GM19328 (cell line): Measurements from ENCODE around the gene KIF16B.
"Not testable (repeated sequence)": the region's sequence is repeated elsewhere in the genome, so short reads cannot be mapped to it uniquely, and the experiment has no call there.

Experiments used
- ATAC-seq: cut with Tn5 transposase; IDR thresholded peaks from one replicate; pipeline ENCODE4 v1.9.1; 2021; ENCODE audit warnings: mild to moderate bottlenecking, moderate library complexity; ENCODE audit not compliant: unreplicated experiment

The KIF16B gene

DNA sequence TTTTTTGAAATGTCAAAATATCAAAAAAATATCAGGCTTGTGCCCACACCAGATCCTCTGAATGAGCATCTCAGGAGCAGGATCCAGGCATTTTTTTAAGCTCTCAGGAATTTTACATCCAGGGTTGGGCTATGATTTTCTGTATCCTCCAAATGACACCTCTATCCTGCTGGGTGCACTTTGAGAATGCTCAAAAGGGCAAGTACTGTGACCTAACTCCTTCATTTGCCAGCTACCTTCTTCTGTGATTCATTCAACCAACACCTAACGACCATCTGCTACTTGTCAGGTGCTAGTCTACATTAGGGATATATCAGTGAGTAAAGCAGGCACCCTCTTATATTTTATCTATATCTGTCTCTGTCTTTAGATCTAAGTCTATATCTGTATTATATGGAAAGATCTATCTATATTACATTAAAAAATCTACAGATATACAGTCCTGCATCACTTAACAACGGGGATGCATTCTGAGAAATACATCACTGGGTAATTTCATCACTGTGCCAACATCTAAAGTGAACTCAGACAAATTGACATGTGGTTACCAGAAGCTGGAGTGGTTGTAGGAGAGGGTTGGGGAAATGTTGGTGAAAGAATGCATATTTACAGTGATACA lies 131.6 kb downstream of the KIF16B start:
- no peak for ATAC-seq

GRCh38 chr20:16440686-16441085 lies 132.6 kb downstream of the KIF16B start:
- ATAC-seq, result no peak

DNA sequence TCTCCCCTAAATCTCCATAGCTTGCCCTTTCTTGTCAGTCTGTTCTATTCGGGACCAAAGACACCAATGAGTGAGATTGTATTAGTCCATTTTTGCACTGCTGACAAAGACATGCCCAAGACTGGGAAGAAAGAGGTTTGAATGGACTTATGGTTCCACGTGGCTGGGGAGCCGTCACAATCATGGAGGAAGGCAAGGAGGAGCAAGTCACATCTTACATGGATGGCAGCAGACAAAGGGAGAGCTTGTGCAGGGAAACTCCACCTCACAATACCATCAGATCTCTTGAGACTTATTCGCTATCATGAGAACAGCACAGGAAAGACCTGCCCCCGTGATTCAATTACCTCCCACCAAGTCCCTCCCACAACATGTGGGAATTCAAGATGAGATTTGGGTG lies 133.7 kb downstream of the KIF16B start:
- ATAC-seq, result not testable (repeated sequence)

- ATAC-seq, result no peak
Measured at GRCh38 chr20:16438100-16438499, 135.1 kb downstream of the KIF16B start.

DNA sequence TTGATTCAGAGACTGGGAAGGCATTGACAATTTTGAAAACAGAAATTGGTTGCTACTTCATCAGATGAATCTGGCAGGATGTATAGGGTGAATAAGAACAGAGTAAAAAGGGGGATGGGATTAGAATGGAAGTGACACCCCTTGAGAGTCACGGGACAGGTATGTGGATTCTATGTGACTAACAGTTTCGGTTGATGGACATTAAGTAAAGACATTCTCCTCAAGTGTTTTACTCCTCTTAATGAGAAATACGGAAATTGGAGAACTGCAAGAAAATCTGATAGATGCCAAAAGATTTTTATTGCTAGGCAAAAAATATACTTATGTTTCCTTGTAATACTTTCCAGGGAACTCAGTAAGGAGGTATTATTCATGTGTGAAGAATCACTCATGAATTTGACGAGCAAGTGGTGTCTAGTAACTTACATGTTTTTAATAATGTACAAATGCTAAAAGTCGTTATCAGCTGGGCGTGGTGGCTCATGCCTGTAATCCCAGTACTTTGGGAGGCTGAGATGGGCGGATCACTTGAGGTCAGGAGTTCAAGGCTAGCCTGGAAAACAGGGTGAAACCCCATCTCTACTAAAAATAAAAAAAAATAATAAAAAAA lies 135.8 kb downstream of the KIF16B start:
- ATAC-seq, result no peak

DNA sequence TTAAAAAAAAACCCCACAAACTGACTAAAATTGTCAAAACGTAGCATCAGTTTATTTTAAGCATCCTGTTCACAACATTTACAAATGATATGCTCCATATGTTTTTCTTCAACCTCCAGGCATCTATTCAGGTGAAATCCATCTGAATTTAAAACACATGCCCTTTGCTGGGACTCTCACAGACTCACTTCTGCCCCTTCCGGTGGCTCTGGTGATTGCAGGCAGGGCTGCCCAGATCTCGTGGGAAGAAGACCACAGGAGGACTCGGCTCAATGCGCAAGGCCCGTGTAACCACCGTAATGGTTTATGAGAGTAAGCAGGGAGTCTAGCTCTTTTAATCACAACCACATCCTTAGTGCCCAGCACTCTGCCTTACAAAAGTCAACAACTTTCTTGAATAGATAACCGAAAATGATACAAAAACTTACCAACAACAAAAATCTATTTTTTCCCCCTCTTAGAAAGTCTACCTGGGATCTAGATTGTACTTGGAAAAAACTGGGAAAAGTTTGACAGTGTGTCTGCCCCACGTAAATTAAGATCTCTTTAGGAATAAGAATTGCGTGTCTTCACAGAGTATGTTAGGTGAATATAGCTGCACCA lies 139.1 kb downstream of the KIF16B start:
- peak; percentile 75 for ATAC-seq

GRCh38 chr20:16433293-16433580 lies 140.0 kb downstream of the KIF16B start:
- no peak for ATAC-seq

DNA sequence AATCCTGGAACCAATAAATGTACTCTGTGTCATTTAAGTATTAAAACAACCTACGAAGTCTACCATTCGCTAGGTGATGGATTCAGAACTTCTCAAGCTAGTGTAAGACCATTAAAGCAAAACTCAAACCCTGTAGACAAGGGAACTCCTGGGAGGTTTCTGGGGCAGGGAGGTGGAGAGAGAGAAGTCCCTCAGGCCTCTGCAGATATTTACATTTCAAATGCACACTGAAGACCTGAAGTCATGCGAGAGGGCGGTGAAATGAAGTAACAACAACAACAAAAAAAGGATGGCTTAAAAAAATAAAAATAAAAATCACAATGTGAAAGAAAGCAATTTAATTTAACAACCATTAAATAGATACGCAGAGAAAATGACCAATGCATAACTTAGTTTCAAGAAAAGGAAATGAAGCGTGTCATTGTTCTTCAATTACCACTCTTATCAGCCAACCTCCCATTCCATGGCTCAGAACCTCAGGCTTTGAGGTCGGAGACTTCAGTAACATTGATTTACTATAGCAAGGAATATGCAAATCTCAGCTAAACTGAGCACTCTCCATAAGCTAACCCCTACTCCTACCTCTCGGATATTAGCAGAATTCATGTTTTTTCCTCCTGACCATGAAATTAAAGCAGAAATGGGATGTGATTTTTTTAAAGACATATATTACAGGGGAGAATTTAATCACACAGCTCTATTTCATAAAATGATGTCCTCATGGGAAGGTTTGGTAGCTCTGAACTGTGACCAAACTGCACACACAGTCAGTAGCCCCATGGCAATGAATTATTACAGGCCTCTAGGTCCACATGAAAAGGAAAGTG lies 140.6 kb downstream of the KIF16B start:
- ATAC-seq, result no peak

DNA sequence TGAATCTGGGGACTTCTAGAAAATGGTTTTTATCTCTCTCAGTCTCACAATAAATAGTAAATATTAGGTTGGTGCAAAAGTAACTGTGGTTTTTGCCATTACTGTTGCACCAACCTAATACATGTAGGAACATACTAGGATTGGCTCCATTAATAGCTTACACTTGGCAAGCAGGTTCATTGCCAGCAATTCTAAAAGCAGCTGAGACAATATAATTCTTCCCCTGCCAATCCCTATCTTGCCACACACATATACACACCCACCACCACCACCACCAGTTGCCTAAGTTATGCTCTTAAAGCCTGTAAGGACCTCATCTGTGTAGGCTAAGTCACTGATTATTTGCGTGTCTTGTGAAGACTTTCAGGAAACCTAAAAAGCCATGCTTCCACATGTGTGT lies 145.1 kb downstream of the KIF16B start:
- no peak for ATAC-seq

GRCh38 chr20:16427571-16427970 lies 145.7 kb downstream of the KIF16B start:
- no peak for ATAC-seq

DNA sequence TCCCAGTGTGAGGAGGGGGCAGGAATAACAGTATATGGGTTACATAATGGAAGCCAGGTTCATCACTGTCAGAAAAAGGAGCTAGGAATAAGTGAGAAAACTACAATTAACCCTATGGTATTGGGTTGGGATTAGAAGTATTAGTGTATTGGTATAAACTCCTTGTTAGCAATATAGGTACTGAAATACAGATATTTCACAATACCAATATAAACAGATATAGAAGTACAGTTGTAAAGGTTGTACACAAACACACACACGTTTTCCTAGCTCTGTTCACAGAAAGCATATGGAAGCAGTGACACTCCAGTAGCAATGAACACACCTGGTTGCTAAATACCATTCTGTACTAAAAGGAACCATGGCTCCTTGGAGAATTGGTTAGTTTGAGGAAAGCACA lies 148.5 kb downstream of the KIF16B start:
- ATAC-seq, result no peak

GRCh38 chr20:16423311-16424212 lies 149.7 kb downstream of the KIF16B start:
- ATAC-seq, result no peak

GRCh38 chr20:16419138-16419715 lies 154.0 kb downstream of the KIF16B start:
- ATAC-seq, result no peak

- no peak for ATAC-seq
Measured at GRCh38 chr20:16418616-16419015, 154.6 kb downstream of the KIF16B start.

- ATAC-seq, result no peak
Measured at GRCh38 chr20:16417001-16417400, 156.2 kb downstream of the KIF16B start.

GRCh38 chr20:16415071-16416053 lies 157.9 kb downstream of the KIF16B start:
- ATAC-seq, result no peak

DNA sequence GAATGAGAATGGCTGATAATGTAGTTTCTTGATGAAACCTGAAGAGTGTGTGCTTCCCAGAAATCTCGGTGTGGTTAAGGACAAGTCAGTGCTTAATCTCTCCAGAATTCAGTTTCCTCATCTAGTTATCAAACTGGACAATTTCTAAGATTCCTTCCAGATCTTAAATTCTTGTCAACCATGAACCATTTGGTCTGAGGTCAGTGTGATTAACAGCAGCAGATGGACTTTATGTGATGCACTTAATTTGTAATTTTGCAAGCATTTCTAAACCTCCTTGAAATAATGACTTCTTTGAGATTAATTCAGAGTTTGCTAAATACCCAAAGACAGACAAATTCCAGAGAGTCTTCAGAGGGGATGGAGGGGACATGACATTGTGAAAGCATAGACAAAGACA lies 160.3 kb downstream of the KIF16B start:
- ATAC-seq, result no peak

DNA sequence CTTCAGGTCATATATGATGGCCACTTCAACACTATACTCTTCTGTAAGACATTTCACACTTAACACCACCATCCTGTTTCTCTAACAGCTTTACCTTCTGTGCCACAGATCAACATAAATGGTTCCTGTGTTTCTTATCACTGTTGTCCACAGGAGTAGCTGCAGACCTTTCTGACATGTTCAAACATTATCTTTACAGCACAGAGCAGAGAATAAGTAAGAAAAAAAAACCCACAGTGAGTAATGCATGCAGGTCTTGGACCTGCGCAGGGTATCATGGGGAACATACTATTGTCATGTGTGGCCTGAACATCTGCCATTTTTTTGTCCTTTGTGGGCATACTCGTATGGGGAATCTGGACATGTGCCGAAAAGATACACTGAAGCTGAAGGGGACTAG lies 161.9 kb downstream of the KIF16B start:
- no peak for ATAC-seq

DNA sequence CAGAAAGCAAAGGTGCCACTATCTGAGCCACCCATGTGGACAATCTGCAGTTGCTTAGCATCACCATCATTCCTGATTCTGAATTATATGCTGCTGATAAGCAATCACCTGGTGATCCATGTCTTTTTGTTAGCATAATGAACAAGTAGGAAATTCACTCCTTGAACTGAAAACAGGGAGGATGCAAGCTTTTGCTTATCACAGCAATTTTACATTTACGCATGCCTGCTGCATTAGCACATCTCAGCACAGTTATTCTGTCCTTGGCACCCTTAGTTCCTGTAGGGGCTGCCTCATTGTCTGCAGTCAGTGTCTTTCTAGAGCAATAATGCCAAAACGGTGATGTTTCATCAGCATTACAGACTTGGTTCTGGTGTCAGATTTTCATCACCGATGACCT lies 162.6 kb downstream of the KIF16B start:
- no peak for ATAC-seq
